H1 (cell line): ENCODE measurements around the gene LRG1. TPM values are rescaled to one million over a fixed set of nuclear protein-coding genes. Genes with fewer than 3 reads are reported as not detected.

ENCODE experiments used
- CTCF ChIA-PET: fragments of 300-600 bp; sonication (Branson Sonifier 250); formaldehyde crosslinking; loops from one replicate; lab custom pipeline; 2021; ENCODE audit not compliant: partially characterized antibody; lab: Charles Lee
- POLR2A ChIA-PET: fragments of 300-600 bp; sonication (Branson Sonifier 250); formaldehyde crosslinking; loops from one replicate; lab custom pipeline; 2021; ENCODE audit warnings: inconsistent platforms; ENCODE audit not compliant: partially characterized antibody; lab: Charles Lee
- DNase-seq, 2 experiments: peaks; one replicate each; pipeline versions ENCODE4 v3.0.0 to v3.0.0-alpha.2; 2010 to 2022; ENCODE audit warnings: low spot score in 2 of 2, low read depth in 1 of 2, mixed read lengths in 1 of 2
- FAIRE-seq: peaks from 2 replicates; lab custom pipeline; 2011; peaks lifted over from hg19 to GRCh38; lab: Jason Lieb, UNC
- H2AFZ ChIP-seq: 2 replicates; pipeline ENCODE4 v1.8.1; 2012; ENCODE audit warnings: low read length, inconsistent platforms
- H2AK5ac ChIP-seq: 2 replicates; pipeline ENCODE4 v1.6.1; 2013; ENCODE audit warnings: low read depth, low read length
- H2BK120ac ChIP-seq: replicated peaks from 2 replicates; pipeline ENCODE3; 2013; ENCODE audit warnings: low read depth, low read length, inconsistent platforms
- H2BK12ac ChIP-seq: 2 replicates; pipeline ENCODE4 v1.6.1; 2013; ENCODE audit warnings: low read depth, low read length
- H2BK15ac ChIP-seq: 2 replicates; pipeline ENCODE4 v1.6.1; 2013; ENCODE audit warnings: low read length
- H2BK20ac ChIP-seq: 2 replicates; pipeline ENCODE4 v1.6.1; 2013; ENCODE audit warnings: low read length
- H2BK5ac ChIP-seq: 2 replicates; pipeline ENCODE4 v1.6.1; 2013; ENCODE audit warnings: low read depth, low read length
- H3K14ac ChIP-seq: 2 replicates; pipeline ENCODE4 v1.6.1; 2013; ENCODE audit warnings: inconsistent platforms; ENCODE audit not compliant: insufficient read length
- H3K18ac ChIP-seq: 2 replicates; pipeline ENCODE4 v1.6.1; 2013; ENCODE audit warnings: low read length; ENCODE audit errors: extremely low read depth
- H3K23ac ChIP-seq: 2 replicates; pipeline ENCODE4 v1.6.1; 2013; ENCODE audit warnings: inconsistent platforms; ENCODE audit not compliant: insufficient read length
- H3K23me2 ChIP-seq: 2 replicates; pipeline ENCODE4 v1.6.1; 2013; ENCODE audit warnings: low read depth, low read length
- H3K27ac ChIP-seq: 2 replicates; pipeline ENCODE4 v1.6.1; 2011; ENCODE audit warnings: low read depth, low read length, inconsistent platforms
- H3K27me3 ChIP-seq, 4 experiments: replicated peaks in 1 of 4; 1 replicate in 1 of 4; 2 replicates in 3 of 4; pipeline versions ENCODE4 v1.6.1 to v1.8.1; 2011 to 2013; ENCODE audit warnings: low read length in 3 of 4, mild to moderate bottlenecking in 3 of 4, inconsistent platforms in 2 of 4, mixed read lengths in 2 of 4, moderate library complexity in 1 of 4; ENCODE audit not compliant: control insufficient read depth in 3 of 4, insufficient read depth in 3 of 4; ENCODE audit errors: extremely low read depth in 1 of 4
- H3K36me3 ChIP-seq, 4 experiments: 2 replicates each; pipeline versions ENCODE4 v1.6.1 to v1.8.1; 2011 to 2013; ENCODE audit warnings: mild to moderate bottlenecking in 4 of 4, low read length in 3 of 4, moderate library complexity in 2 of 4, control low read depth in 1 of 4, inconsistent platforms in 1 of 4; ENCODE audit not compliant: insufficient read depth in 4 of 4, control insufficient read depth in 2 of 4
- H3K4ac ChIP-seq: replicated peaks from 2 replicates; pipeline ENCODE3; 2013; ENCODE audit warnings: low read length, low read depth, mixed read lengths, inconsistent platforms; ENCODE audit not compliant: insufficient read length
- H3K4me1 ChIP-seq, 4 experiments: replicated peaks in 1 of 4; 1 replicate in 1 of 4; 2 replicates in 3 of 4; pipeline versions ENCODE4 v1.6.1 to v1.8.1; 2011 to 2013; ENCODE audit warnings: low read length in 3 of 4, inconsistent platforms in 2 of 4, mixed read lengths in 1 of 4; ENCODE audit not compliant: insufficient read depth in 4 of 4, control insufficient read depth in 3 of 4
- H3K4me2 ChIP-seq, 2 experiments: 2 replicates each; pipeline versions ENCODE4 v1.6.1 to v1.8.1; 2011 to 2013; ENCODE audit warnings: low read depth in 2 of 2, low read length in 2 of 2, control low read depth in 1 of 2, inconsistent platforms in 1 of 2, mild to moderate bottlenecking in 1 of 2; ENCODE audit not compliant: insufficient read depth in 1 of 2
- H3K4me3 ChIP-seq, 4 experiments: fragments of 200-600, 300-600 bp in 1 of 4; sonication (generic), shearing (Covaris generic), sonication (Bioruptor Twin) in 1 of 4; 2 replicates each; pipeline versions ENCODE4 v1.5.1 to v1.8.1; 2011 to 2016; ENCODE audit warnings: low read length in 4 of 4, low read depth in 3 of 4, control low read depth in 2 of 4, inconsistent platforms in 2 of 4, mild to moderate bottlenecking in 2 of 4, mixed read lengths in 1 of 4, moderate library complexity in 1 of 4; ENCODE audit not compliant: insufficient read depth in 2 of 4; ENCODE audit errors: extremely low read depth in 1 of 4
- H3K56ac ChIP-seq: replicated peaks from 2 replicates; pipeline ENCODE3; 2013; ENCODE audit warnings: low read depth, mild to moderate bottlenecking, mixed read lengths, low read length, inconsistent platforms; ENCODE audit not compliant: insufficient read length
- H3K79me1 ChIP-seq: 2 replicates; pipeline ENCODE4 v1.6.1; 2013; ENCODE audit warnings: low read depth, low read length, control low read depth
- H3K79me2 ChIP-seq, 2 experiments: 2 replicates each; pipeline versions ENCODE4 v1.6.1 to v1.8.1; 2012 to 2013; ENCODE audit warnings: low read length in 2 of 2, mild to moderate bottlenecking in 2 of 2, inconsistent platforms in 1 of 2; ENCODE audit not compliant: insufficient read depth in 2 of 2, control insufficient read depth in 1 of 2
- H3K9ac ChIP-seq, 4 experiments: replicated peaks in 1 of 4; 1 replicate in 1 of 4; 2 replicates in 3 of 4; pipeline versions ENCODE4 v1.6.1 to v1.8.1; 2011 to 2013; ENCODE audit warnings: low read depth in 3 of 4, low read length in 3 of 4, control low read depth in 2 of 4, mild to moderate bottlenecking in 2 of 4, moderate library complexity in 2 of 4, inconsistent platforms in 1 of 4; ENCODE audit errors: extremely low read depth in 1 of 4
- H3K9me3 ChIP-seq, 2 experiments: 2 replicates each; pipeline versions ENCODE4 v1.6.1 to v1.8.1; 2012 to 2013; ENCODE audit warnings: mild to moderate bottlenecking in 2 of 2, moderate library complexity in 2 of 2, control low read depth in 1 of 2, inconsistent platforms in 1 of 2, low read depth in 1 of 2, low read length in 1 of 2, mixed read lengths in 1 of 2; ENCODE audit not compliant: insufficient read depth in 2 of 2
- H4K20me1 ChIP-seq, 2 experiments: replicated peaks in 1 of 2; 2 replicates each; pipeline versions ENCODE3 to v1.8.1; 2011 to 2013; ENCODE audit warnings: inconsistent platforms in 2 of 2, low read length in 2 of 2, mild to moderate bottlenecking in 1 of 2; ENCODE audit not compliant: insufficient read depth in 2 of 2, control insufficient read depth in 1 of 2
- H4K5ac ChIP-seq: 2 replicates; pipeline ENCODE4 v1.6.1; 2013; ENCODE audit warnings: low read length, low read depth, mixed read lengths, inconsistent platforms; ENCODE audit not compliant: insufficient read length
- H4K8ac ChIP-seq: 2 replicates; pipeline ENCODE4 v1.8.0; 2013; ENCODE audit warnings: mild to moderate bottlenecking, moderate library complexity, low read length, inconsistent platforms; ENCODE audit not compliant: insufficient read depth; ENCODE audit errors: extremely low read depth
- H4K91ac ChIP-seq: replicated peaks from 2 replicates; pipeline ENCODE3; 2013; ENCODE audit warnings: low read length, mixed read lengths, inconsistent platforms; ENCODE audit not compliant: insufficient read length
- CBX8 ChIP-seq: fragments of 300-800, 300-1000 bp; sonication (generic); IDR thresholded peaks from 2 replicates; pipeline ENCODE4 v1.7.1; 2016; ENCODE audit warnings: low read depth, low read length, borderline replicate concordance
- GTF2F1 ChIP-seq: IDR thresholded peaks from 2 replicates; pipeline ENCODE4 v1.6.1; 2012; ENCODE audit warnings: low read depth, low read length, improper control_type of control experiment, borderline replicate concordance
- RAD21 ChIP-seq, 2 experiments: IDR thresholded peaks in 1 of 2; conservative IDR thresholded peaks in 1 of 2; 2 replicates each; pipeline ENCODE4 v1.6.1; 2011; ENCODE audit warnings: low read depth in 2 of 2, low read length in 2 of 2, improper control_type of control experiment in 1 of 2, inconsistent platforms in 1 of 2, mild to moderate bottlenecking in 1 of 2, moderate library complexity in 1 of 2
- SAP30 ChIP-seq: fragments of 300-600 bp; sonication (generic); IDR thresholded peaks from 2 replicates; pipeline ENCODE4 v1.7.1; 2012; ENCODE audit warnings: low read length, moderate library complexity, mild to moderate bottlenecking, inconsistent platforms; ENCODE audit not compliant: insufficient read depth, insufficient replicate concordance
- WGBS, 2 experiments: shearing (Covaris generic) in 1 of 2; methylation state at CpG; one replicate each; pipeline versions ENCODE4 v1.1.6 to v1.1.7; 2013 to 2015; ENCODE audit warnings: low lambda C conversion rate in 2 of 2, mixed read lengths in 2 of 2, inconsistent platforms in 1 of 2, low coverage in 1 of 2, missing lambda C conversion rate in 1 of 2; ENCODE audit not compliant: insufficient replicate concordance in 2 of 2, insufficient coverage in 1 of 2, insufficient read length in 1 of 2; ENCODE audit errors: extremely low coverage in 1 of 2, missing lambda C conversion rate in 1 of 2; 5-methylcytosine and 5-hydroxymethylcytosine counted together
- polyA plus RNA-seq, 7 experiments: library from polyadenylated mRNA; depleted of rRNA in 3 of 7; stranded (reverse) in 5 of 7; unstranded in 2 of 7; fragments of >200 nt in 5 of 7; fragments of 200-250 nt in 2 of 7; gene quantifications; 1 replicate in 5 of 7; 2 replicates in 1 of 7; 4 replicates in 1 of 7; pipeline versions ENCODE4 v1.2.1 to v1.2.3, GENCODE V29; 2011 to 2013; ENCODE audit warnings: missing spikeins in 2 of 7, mixed read lengths in 2 of 7
- total RNA-seq: library from RNA; stranded (reverse); fragmentation: NEBNext Ultra II Directional; extraction: Animal tissue kit (Norgen Biotek cat#: 25700); gene quantifications from 2 replicates; pipeline ENCODE4 v1.2.1, GENCODE V29; 2021

LRG1 gene
- total and polyA plus RNA-seq, 2 of the 8 experiments (the other 6 are each of a cell fraction or from before 2014, with no cell fraction given), result 0.48 to 0.79 TPM

DNA sequence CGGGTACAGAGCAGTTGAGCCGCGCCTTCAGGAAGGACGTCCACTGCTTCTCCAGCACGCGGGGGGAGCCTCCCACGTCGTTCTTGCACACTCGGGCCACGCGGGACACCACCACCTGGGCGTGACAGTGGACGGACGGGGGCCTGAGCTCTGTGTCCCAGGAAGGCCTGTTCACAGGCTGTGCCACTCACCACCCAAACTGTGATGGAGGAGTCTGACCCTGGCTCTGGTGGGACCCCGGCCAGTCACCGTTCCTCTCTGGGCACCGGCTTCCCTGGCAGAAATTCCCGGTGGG is 12.6 kb upstream of the LRG1 start:
- 94% methylated on average over 15 of the region's 18 CpGs; no CpG with 5 or more reads in 1 of the 2 experiments for WGBS, 2 experiments

More for the DNA sequence above, 12.6 kb upstream of the LRG1 start:
- Histone ChIP-seq H3K79me1 (0 out of 2 replicates have a peak, but pooled peaks cover 2% of the 10 kb centered on the region), H3K27me3 (no peaks in the 10 kb centered on the region), H3K4ac (no peak overlapping the region), H2AFZ (no peak overlapping the region), H2AK5ac (no peak overlapping the region), H4K20me1 (peaks cover 10 to 26% of the 10 kb centered on the region in 2 experiments), H2BK12ac (no peak overlapping the region), H3K27ac (no peak overlapping the region), H3K23ac (no peak overlapping the region), H3K56ac (no peak overlapping the region), H4K5ac (no peak overlapping the region), H2BK5ac (no peak overlapping the region), H2BK15ac (no peak overlapping the region), H3K18ac (no peak overlapping the region), H4K91ac (no peak overlapping the region), H3K9me3 (no peaks in the 10 kb centered on the region), H3K9ac (no peak overlapping the region), H3K4me3 (no peak overlapping the region), H3K4me1 (peaks cover 0 to 6% (median 2%) of the 10 kb centered on the region in 4 experiments; a peak in 4 of 7 replicates), H2BK20ac (no peak overlapping the region), H3K23me2 (peaks cover 10% of the 10 kb centered on the region; the same call in 1 of the 2 replicates), H3K79me2 (no peaks in the 10 kb centered on the region), H3K4me2 (no peak overlapping the region), H4K8ac (no peak overlapping the region), H3K14ac (no peak overlapping the region), H3K36me3 (peaks cover 9 to 48% (median 33%) of the 10 kb centered on the region in 4 experiments; a peak in 6 of 8 replicates), H2BK120ac (no peak overlapping the region)
- ChIA-PET CTCF (interaction anchor here (1.3 kb wide), 1 partner anchor 27 kb away, joined by 3 read pairs; no protein-coding TSS in a partner anchor), POLR2A (no interaction called here)
- FAIRE-seq (no peak), DNase-seq (no peak)
- TF ChIP-seq GTF2F1 (no peak), CBX8 (no peak), RAD21 (IDR thresholded peaks at IDR 0.05 in 1 of 2, conservative IDR thresholded peaks at IDR 0.05 in 1 of 2; ENCODE audit: low read depth in 2 of 2, low read length in 2 of 2) (no peak), SAP30 (no peak)
